CD4-positive, CD25-positive, alpha-beta regulatory T cell (primary cell): ENCODE results near the gene HAUS8. TPM values are rescaled to one million over a fixed set of nuclear protein-coding genes. Genes with fewer than 3 reads are reported as not detected.

Experiments used
- ATAC-seq, 2 donors: fragments of 150-1000 bp; cut with Tn5 transposase; one replicate each; pipeline ENCODE4 v1.10.0; 2021; ENCODE audit warnings: low read depth in 2 of 2, moderate number of reproducible peaks in 2 of 2, moderate library complexity in 1 of 2
- DNase-seq, 3 donors: peaks; one replicate each; pipeline versions ENCODE4 v3.0.0 to v3.0.0-alpha.2; 2012 to 2022; ENCODE audit warnings: mixed read lengths in 1 of 3
- H3K27ac ChIP-seq: one replicate; pipeline ENCODE4 v1.7.0; 2013; ENCODE audit warnings: mild to moderate bottlenecking, low read length; ENCODE audit not compliant: insufficient read depth, poor library complexity, severe bottlenecking
- H3K27me3 ChIP-seq: one replicate; pipeline ENCODE4 v1.7.0; 2013; ENCODE audit warnings: low read length; ENCODE audit not compliant: control insufficient read depth, insufficient read depth
- H3K36me3 ChIP-seq: one replicate; pipeline ENCODE4 v1.7.0; 2013; ENCODE audit warnings: mild to moderate bottlenecking, low read length, moderate library complexity; ENCODE audit not compliant: control insufficient read depth, insufficient read depth
- H3K4me1 ChIP-seq: 2 replicates; pipeline ENCODE4 v1.7.0; 2013; ENCODE audit warnings: mild to moderate bottlenecking, low read length; ENCODE audit not compliant: insufficient read depth, control insufficient read depth, poor library complexity, severe bottlenecking
- H3K4me3 ChIP-seq: one replicate; pipeline ENCODE4 v1.7.0; 2013; ENCODE audit warnings: low read depth, mild to moderate bottlenecking, low read length, moderate library complexity
- H3K9me3 ChIP-seq, 2 experiments: 1 replicate in 1 of 2; 2 replicates in 1 of 2; pipeline ENCODE4 v1.7.0; 2013; ENCODE audit warnings: low read length in 2 of 2, mild to moderate bottlenecking in 1 of 2, moderate library complexity in 1 of 2; ENCODE audit not compliant: control insufficient read depth in 2 of 2
- H3K27ac Mint-ChIP-seq, 3 donors: one replicate each; pipeline ENCODE4 v1.8.0; 2020 to 2022; ENCODE audit warnings: mild to moderate bottlenecking in 3 of 3, mixed read lengths in 3 of 3, moderate library complexity in 2 of 3
- H3K27me3 Mint-ChIP-seq: one replicate; pipeline ENCODE4 v1.8.0; 2022; ENCODE audit warnings: mild to moderate bottlenecking, mixed read lengths
- H3K36me3 Mint-ChIP-seq: one replicate; pipeline ENCODE4 v1.8.0; 2020; ENCODE audit warnings: mixed read lengths
- H3K4me1 Mint-ChIP-seq, 4 donors: one replicate each; pipeline ENCODE4 v1.8.0; 2020 to 2022; ENCODE audit warnings: mixed read lengths in 4 of 4, mild to moderate bottlenecking in 1 of 4
- H3K4me3 Mint-ChIP-seq, 4 donors: one replicate each; pipeline ENCODE4 v1.8.0; 2020 to 2022; ENCODE audit warnings: mild to moderate bottlenecking in 4 of 4, mixed read lengths in 4 of 4, moderate library complexity in 3 of 4
- H3K9me3 Mint-ChIP-seq, 7 donors: one replicate each; pipeline ENCODE4 v1.8.0; 2020 to 2022; ENCODE audit warnings: mixed read lengths in 7 of 7, mild to moderate bottlenecking in 3 of 7, moderate library complexity in 2 of 7
- polyA plus RNA-seq, 4 donors: library from polyadenylated mRNA; unstranded; fragments of 300-500 nt; fragmentation: Illumina TruSeq; gene quantifications; one replicate each; pipeline ENCODE4 v1.2.3, GENCODE V29; 2021
- total RNA-seq: library from RNA; stranded (reverse); gene quantifications from one replicate; pipeline ENCODE4 v1.2.3, GENCODE V29; 2022

The HAUS8 gene
- total and polyA plus RNA-seq, 5 donors from 2014 or later, result 11.0 to 26.9 (median 11.2) TPM

DNA sequence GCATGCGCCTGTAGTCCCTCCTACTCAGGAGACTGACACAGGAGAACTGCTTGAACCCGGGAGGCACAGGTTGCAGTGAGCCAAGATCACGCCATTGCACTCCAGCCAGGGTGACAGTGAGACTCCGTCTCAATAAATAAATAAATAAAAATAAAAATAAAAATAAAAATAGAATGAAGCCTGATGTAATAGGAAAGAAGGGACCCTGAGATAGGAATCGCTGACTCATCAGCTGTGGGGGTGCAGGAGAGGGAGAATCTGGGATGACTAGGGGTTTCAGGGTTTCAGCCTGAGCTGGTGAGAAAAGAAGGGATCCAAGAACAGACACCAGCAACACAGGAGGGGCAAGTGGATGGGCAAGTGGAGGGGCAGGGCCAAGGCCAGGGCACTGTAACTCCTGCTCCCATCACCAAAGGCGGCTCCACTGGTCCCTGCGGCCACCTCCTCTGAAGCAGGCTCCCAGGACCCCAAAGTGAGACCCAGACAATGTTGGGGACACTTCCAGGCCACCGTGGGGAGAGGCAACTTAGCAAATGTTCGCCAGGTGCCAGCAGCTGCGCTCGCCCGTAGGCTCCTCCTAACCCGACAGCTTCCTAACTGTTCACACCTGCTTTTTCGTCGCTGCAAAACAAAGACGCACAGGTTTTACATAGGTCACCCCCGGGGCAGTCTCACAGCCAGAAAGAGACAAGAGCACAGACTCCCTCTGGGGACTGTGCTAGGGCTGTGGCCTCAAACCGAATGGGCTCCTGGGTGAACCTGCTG lies 1.2 kb downstream of the HAUS8 start:
- peaks cover 41% of the 10 kb centered on the region for H3K4me1 ChIP-seq
- no peaks in the 10 kb centered on the region for H3K27me3 ChIP-seq
- ATAC-seq (no peak), DNase-seq (peak in 2 of 3 donors; percentile 17 to 29)
- no peaks in the 10 kb centered on the region for H3K27me3 Mint-ChIP-seq
- H3K36me3 Mint-ChIP-seq, result peaks cover 21% of the 10 kb centered on the region
- no peaks in the 10 kb centered on the region for H3K9me3 ChIP-seq
- H3K4me3 Mint-ChIP-seq, result peak overlapping the region; percentile 90 to 98 (median 98)
- H3K27ac Mint-ChIP-seq, result peak overlapping the region; percentile 43 to 99 (median 93)
- peak overlapping the region; percentile 94 for H3K27ac ChIP-seq
- peak overlapping the region; percentile 94 for H3K4me3 ChIP-seq
- peaks cover 0 to 1% (median 0%) of the 10 kb centered on the region in 7 donors for H3K9me3 Mint-ChIP-seq
- peaks cover 1 to 67% (median 37%) of the 10 kb centered on the region in 4 donors for H3K4me1 Mint-ChIP-seq
- H3K36me3 ChIP-seq, result peaks cover 17% of the 10 kb centered on the region

- Histone ChIP-seq H3K4me1 (peaks cover 14% of the 10 kb centered on the region), H3K27me3 (no peaks in the 10 kb centered on the region), H3K36me3 (peaks cover 26% of the 10 kb centered on the region), H3K9me3 (no peaks in the 10 kb centered on the region), H3K27ac (no peak overlapping the region), H3K4me3 (no peak overlapping the region)
- Mint-ChIP-seq H3K9me3 (no peaks in the 10 kb centered on the region), H3K36me3 (peaks cover 28% of the 10 kb centered on the region), H3K27ac (peak overlapping the region in 1 of 3 donors; percentile 6), H3K4me1 (peaks cover 7 to 50% (median 28%) of the 10 kb centered on the region in 4 donors), H3K27me3 (no peaks in the 10 kb centered on the region), H3K4me3 (peak overlapping the region in 2 of 4 donors; percentile 16 to 90)
- ATAC-seq, result no peak
- no peak for DNase-seq
Observed at GRCh38 chr19:17070912-17071311, 4.3 kb downstream of the HAUS8 start.

DNA sequence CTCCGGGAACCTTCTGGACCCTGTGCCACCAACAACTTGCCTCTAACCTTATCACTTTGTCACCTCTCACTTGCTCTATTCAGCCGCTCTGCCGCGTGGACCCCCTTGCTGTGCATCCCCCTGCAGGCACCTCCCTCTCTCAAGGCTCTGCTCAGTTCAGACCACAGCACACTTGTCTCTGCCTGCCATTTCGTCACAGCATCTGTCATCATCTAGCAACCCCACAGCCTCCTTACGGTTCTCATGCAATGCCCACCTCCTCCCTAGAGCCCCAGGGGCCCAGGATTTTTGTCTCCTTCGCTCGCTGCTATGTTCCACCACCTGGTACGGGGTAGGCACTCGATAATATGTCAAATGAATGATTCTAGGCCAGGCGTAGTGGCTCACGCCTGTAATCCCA lies 4.8 kb downstream of the HAUS8 start:
- Histone ChIP-seq H3K4me1 (peaks cover 14% of the 10 kb centered on the region), H3K36me3 (peaks cover 26% of the 10 kb centered on the region), H3K27ac (no peak overlapping the region), H3K9me3 (no peaks in the 10 kb centered on the region), H3K4me3 (no peak overlapping the region), H3K27me3 (no peaks in the 10 kb centered on the region)
- ATAC-seq (no peak), DNase-seq (no peak)
- Mint-ChIP-seq H3K4me1 (peaks cover 7 to 50% (median 28%) of the 10 kb centered on the region in 4 donors), H3K27ac (peak overlapping the region; percentile 52 to 92 (median 71)), H3K9me3 (no peaks in the 10 kb centered on the region), H3K27me3 (no peaks in the 10 kb centered on the region), H3K4me3 (peak overlapping the region in 1 of 4 donors; percentile 90), H3K36me3 (peaks cover 28% of the 10 kb centered on the region)

DNA sequence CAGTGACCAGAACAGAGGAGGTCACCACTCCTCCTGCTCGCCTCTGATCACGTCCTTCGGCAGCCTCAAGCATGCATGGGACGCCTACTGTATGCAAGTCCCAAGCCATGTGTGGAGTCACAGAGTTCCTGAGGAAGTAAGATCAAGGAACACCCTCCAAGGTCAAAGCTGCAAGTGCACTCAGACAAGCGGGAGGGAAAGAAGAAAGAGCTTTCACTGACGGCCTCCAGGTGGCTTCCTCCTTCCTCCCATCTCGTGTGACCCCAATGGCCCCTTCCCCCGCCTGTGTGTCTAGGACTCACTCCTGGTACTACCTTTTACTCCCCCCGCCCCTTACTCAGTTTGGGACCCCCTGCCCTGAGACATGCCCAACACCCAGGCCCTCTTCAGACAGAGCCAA lies 6.1 kb downstream of the HAUS8 start:
- Histone ChIP-seq H3K27ac (no peak overlapping the region), H3K4me3 (no peak overlapping the region), H3K36me3 (peaks cover 26% of the 10 kb centered on the region), H3K4me1 (peaks cover 15% of the 10 kb centered on the region), H3K9me3 (no peaks in the 10 kb centered on the region), H3K27me3 (no peaks in the 10 kb centered on the region)
- Mint-ChIP-seq H3K36me3 (peaks cover 35% of the 10 kb centered on the region), H3K4me3 (peak overlapping the region in 1 of 4 donors; percentile 15), H3K27ac (no peak overlapping the region), H3K4me1 (peaks cover 15 to 55% (median 35%) of the 10 kb centered on the region in 4 donors), H3K9me3 (no peaks in the 10 kb centered on the region), H3K27me3 (no peaks in the 10 kb centered on the region)
- ATAC-seq (no peak), DNase-seq (no peak)

DNA sequence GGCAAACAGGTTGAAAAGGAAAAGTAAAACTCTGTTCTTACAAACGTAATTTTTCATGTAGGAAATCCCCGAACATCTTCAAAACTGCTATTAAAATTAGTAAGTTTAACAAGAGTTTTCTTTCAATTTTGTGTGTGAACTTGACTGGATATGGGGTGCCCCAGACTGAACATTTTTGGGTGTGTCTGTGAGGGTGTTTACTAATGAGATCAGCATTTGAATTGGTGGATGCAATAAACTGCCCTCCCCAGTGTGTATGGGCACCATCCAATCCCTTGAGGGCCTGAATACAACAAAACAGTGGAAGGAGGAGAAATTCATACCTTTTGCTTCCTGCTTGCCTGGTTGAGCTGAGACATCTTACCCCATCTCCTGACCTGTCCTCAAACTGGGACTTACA lies 11.8 kb downstream of the HAUS8 start:
- Mint-ChIP-seq H3K36me3 (peaks cover 38% of the 10 kb centered on the region), H3K4me1 (peaks cover 24 to 40% (median 27%) of the 10 kb centered on the region in 4 donors), H3K9me3 (no peaks in the 10 kb centered on the region), H3K4me3 (peak overlapping the region in 1 of 4 donors; percentile 65), H3K27ac (peak overlapping the region; percentile 40 to 94 (median 91)), H3K27me3 (no peaks in the 10 kb centered on the region)
- ATAC-seq (peak in 1 of 2 donors; percentile 35), DNase-seq (peak in 2 of 3 donors; percentile 16 to 20)
- no peaks in the 10 kb centered on the region for H3K9me3 ChIP-seq
- H3K4me1 ChIP-seq, result peaks cover 15% of the 10 kb centered on the region
- peak overlapping the region; percentile 28 for H3K27ac ChIP-seq
- H3K4me3 ChIP-seq, result peak overlapping the region; percentile 13
- H3K36me3 ChIP-seq, result peaks cover 25% of the 10 kb centered on the region
- H3K27me3 ChIP-seq, result no peaks in the 10 kb centered on the region

GRCh38 chr19:17061691-17062090 lies 13.6 kb downstream of the HAUS8 start:
- H3K9me3 Mint-ChIP-seq, result no peaks in the 10 kb centered on the region
- no peak overlapping the region for H3K27ac ChIP-seq
- H3K4me1 Mint-ChIP-seq, result peaks cover 17 to 32% (median 21%) of the 10 kb centered on the region in 4 donors
- H3K4me3 ChIP-seq, result no peak overlapping the region
- H3K36me3 Mint-ChIP-seq, result peaks cover 36% of the 10 kb centered on the region
- ATAC-seq (no peak), DNase-seq (no peak)
- peaks cover 15% of the 10 kb centered on the region for H3K4me1 ChIP-seq
- peaks cover 34% of the 10 kb centered on the region for H3K36me3 ChIP-seq
- H3K4me3 Mint-ChIP-seq, result no peak overlapping the region
- H3K27ac Mint-ChIP-seq, result no peak overlapping the region
- H3K27me3 Mint-ChIP-seq, result no peaks in the 10 kb centered on the region
- no peaks in the 10 kb centered on the region for H3K9me3 ChIP-seq
- H3K27me3 ChIP-seq, result no peaks in the 10 kb centered on the region

- DNase-seq (no peak), ATAC-seq (no peak)
- no peaks in the 10 kb centered on the region for H3K27me3 Mint-ChIP-seq
- H3K27me3 ChIP-seq, result no peaks in the 10 kb centered on the region
- peaks cover 36% of the 10 kb centered on the region for H3K36me3 ChIP-seq
- peaks cover 17 to 29% (median 19%) of the 10 kb centered on the region in 4 donors for H3K4me1 Mint-ChIP-seq
- no peak overlapping the region for H3K27ac Mint-ChIP-seq
- H3K4me3 ChIP-seq, result no peak overlapping the region
- H3K4me1 ChIP-seq, result peaks cover 15% of the 10 kb centered on the region
- H3K36me3 Mint-ChIP-seq, result peaks cover 36% of the 10 kb centered on the region
- no peaks in the 10 kb centered on the region for H3K9me3 ChIP-seq
- no peak overlapping the region for H3K27ac ChIP-seq
- no peak overlapping the region for H3K4me3 Mint-ChIP-seq
- no peaks in the 10 kb centered on the region for H3K9me3 Mint-ChIP-seq
Observed at GRCh38 chr19:17061205-17061604, 14.0 kb downstream of the HAUS8 start.

GRCh38 chr19:17060802-17061201 lies 14.4 kb downstream of the HAUS8 start:
- no peak for DNase-seq
- Histone ChIP-seq H3K9me3 (no peaks in the 10 kb centered on the region), H3K27ac (no peak overlapping the region), H3K27me3 (no peaks in the 10 kb centered on the region), H3K36me3 (peaks cover 40% of the 10 kb centered on the region), H3K4me1 (peaks cover 15% of the 10 kb centered on the region), H3K4me3 (no peak overlapping the region)
- H3K4me1 Mint-ChIP-seq, result peaks cover 16 to 29% (median 19%) of the 10 kb centered on the region in 4 donors
- H3K27ac Mint-ChIP-seq, result no peak overlapping the region
- H3K27me3 Mint-ChIP-seq, result no peaks in the 10 kb centered on the region
- H3K4me3 Mint-ChIP-seq, result no peak overlapping the region
- H3K9me3 Mint-ChIP-seq, result no peaks in the 10 kb centered on the region
- no peak for ATAC-seq
- H3K36me3 Mint-ChIP-seq, result peaks cover 36% of the 10 kb centered on the region
